SW480 (cell line): ENCODE measurements around the gene TMEM185B.

Experiments used
- DNase-seq: peaks from one replicate; pipeline ENCODE4 v3.0.0-alpha.2; 2016; ENCODE audit warnings: low spot score

The TMEM185B gene

DNA sequence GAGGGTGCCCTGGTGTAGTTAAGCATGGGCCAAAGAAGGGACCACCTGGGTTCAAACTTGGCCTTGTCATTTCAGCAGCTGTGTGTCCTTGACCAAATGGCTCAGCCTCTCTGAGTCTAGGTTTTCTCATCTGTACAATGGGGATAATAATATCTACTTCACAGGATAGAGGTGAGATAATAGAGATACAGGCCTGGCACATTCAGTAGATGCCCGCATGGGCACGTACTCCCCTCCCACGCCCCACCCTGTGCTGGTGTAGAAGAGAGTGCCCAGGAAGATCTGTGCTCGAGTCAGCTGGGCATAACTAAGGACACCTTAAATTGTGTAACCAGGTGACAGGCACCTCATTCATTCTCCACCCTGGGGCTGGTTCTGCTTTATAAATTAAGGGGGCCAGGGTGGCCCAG is 8.4 kb upstream of the TMEM185B start:
- DNase-seq = no peak

DNA sequence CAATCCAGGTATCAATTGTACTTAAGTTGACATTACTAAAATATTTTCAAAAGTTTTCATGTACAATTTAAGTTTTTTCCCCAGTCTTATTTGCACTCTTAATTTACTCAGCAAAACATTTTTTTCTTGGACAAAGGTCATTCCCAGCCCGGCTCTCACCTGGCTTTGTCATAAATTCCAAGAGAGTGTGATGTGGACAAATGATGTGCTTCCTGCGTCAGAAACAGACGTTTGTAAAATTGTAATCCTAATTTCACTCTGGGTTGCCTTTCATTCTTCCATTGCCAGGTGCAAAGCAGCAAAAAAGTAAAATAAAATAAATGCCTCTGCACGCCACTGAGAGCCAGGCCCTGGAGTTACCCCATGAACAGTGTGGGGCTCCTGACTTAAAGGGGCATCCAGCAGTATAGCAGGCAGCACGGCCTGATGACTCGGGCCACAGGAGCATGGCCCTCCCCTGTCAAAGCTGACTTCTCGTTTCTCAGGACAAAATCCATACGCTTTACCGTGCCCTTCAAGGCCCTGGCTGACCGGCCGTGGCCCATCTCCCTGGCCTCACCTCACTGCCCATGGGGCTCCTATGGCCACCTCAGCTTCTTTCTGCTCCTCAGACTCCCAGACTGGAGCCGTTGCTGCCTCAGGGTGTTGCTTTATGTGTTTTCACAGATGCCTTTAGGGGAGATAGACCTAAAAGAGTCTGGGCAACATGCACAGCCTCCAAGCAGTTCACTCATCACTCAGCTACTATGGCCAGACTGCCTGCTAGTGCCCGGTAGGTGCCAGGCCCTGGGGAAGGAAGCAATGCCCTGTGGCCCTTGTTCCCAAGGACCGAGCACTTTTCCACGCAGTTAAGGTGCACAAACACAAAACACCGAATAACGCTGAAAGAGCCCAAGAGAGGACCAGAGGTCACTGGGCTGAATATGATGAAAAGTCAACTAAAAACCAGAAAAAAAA is 7.6 kb upstream of the TMEM185B start:
- DNase-seq = no peak

DNA sequence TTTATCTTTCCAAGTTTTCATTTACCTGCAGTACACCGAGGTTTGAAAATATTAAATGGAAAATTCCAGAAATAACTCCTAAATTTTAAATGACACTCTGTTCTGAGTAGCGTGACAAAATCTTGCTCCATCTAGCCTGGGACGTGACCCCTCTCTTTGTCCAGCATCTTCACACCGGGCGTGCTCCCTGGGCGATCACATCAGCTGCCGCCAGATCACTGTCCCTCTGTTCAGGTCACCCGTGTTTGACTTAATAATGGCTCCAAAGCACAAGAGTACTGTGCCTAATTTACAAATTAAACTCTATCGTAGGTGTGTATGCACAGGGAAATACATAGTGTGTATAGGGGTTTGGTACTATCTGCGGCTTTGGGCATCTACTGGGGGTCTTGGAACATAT is 6.1 kb upstream of the TMEM185B start:
- no peak for DNase-seq

DNA sequence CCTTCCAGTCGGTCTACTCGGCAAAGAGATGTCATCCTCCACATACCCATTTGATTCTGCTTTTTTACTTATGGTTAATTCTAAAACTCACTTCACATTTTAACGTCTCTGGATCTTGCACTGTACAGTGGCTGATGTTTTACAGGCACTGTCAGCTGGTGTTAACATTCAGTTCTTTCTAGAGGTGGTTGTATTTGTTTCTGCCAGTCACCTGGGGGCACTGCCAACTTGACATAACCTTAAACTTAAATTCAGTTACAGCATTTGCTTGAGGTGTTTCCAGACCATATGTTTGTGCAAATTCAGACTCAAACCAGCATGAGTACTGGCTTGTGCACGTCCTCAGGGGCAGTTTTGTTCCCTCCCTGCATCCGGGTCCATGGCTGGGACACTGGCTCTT is 5.3 kb upstream of the TMEM185B start:
- peak; percentile 20 for DNase-seq

DNA sequence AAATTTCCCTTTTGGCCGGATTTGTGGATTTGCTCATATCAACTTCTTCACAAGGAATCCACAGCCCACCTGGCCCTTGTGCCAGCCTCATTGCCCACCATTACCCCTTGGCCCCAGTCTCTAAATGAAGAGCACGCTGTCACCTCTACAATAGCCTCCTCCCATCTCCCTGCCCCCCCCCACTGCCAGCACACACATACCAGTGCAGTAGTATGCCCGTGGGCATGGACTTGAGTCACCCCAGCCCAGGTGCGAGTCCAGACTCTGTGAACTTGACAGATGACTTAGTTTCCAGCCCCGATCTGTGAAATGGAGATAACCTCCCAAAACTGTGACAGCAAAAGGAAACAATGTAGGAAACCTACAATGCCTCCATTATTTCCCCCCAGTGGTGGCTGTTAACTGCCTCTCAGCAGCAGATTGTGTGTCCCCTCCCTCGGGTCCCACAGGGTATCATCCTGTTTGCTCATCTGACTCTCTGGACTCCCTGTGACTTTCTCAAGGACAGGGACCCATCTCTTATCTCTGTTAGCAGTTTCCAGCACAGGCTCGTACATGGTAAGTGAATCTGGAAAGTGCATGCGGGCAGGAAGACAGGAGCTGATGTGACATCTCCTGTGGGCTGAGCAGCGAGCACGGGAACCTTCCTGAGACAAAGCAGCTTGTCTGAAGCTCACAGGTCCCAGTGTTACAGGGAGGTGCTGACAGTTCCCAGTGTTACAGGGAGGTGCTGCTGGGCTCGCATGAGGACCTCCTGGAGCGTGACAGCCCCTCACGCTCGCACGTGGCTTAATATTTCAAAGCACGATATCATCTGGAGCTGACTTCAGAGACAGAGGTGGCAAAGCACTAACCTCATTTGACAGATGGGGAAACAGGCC is 4.2 kb upstream of the TMEM185B start:
- DNase-seq = no peak

DNA sequence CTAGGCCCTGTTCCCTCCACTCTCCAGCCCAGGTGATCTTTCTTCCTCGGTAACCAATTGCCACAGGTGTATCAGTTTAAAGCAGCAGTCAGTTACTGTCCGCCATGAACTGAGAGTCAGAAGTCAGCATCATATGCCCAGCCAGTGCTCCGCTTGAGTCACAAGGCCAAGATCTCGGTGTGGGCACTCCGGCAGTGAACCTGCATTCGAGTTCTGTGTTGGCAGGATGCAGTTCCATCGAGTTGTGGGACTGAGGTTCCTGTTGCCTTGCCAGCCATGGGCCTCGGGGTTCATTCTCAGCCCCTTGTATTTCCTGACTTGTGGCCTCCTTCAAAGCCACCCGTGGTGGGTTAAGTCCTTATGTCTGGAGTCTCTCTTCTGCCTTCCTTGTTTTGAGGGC is 3.1 kb upstream of the TMEM185B start:
- no peak for DNase-seq

DNA sequence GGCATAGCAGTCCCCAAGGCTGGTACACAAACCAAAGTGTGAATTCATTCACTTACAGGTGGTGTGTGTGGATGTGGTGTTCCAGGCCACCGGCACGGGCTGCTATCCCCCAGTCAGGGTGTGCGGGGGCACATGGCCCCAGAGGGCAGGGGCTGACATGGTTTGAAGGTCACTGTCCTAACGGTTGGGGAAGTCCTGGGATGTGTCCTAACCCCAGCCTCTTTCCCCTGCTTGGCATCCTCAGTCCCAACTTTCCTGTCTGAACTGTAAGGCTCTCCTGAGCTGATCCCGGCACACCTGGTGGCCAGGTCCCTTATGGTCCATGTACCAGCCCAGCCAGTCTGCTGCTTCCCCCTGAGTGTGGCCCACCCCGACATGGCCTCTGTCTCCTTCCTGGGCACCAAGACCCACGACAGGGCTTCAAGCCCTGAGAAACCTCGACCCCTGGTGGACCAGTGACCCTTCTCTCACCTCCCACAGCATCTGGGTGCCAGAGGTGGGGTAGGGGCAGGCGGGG is 2.4 kb upstream of the TMEM185B start:
- no peak for DNase-seq

DNA sequence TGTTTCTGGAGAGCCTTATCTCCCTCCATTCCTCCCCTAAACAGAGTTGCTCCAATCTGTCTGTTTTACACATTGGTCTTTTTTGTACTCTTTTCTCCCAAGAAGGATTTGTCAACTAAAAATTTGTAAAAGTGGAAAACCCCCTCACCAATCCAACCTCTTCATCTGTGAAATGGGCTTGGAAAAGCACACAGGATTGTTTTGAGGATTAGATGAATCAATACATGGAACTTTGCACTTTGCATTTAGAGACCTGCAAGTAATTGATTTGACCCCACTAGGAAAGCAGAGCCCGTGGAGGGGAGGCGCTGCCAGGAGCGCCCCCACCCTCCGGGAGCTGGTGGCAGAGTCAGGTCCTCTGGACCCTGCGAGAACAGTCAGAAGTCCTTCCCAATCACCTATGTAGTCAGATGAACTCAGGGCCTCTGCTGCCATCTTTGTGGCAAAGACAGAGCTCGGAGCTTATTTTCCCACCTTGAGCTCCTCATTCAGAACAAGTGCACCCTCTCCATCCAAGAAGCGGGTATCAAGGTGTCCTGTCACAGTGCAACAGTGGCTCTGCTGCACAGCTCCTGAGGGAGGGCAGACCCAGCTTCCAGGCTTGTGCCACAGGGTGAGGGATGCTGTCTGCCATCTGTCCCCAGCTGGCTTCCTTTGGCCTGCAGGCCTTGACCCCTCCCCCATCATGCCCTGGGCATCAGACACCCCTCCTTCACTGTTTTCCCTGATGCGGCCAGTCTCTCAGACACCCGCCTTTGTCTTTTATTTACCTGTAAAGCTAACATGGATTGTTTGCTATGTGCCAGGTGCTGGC is 1.7 kb upstream of the TMEM185B start:
- DNase-seq = no peak

DNA sequence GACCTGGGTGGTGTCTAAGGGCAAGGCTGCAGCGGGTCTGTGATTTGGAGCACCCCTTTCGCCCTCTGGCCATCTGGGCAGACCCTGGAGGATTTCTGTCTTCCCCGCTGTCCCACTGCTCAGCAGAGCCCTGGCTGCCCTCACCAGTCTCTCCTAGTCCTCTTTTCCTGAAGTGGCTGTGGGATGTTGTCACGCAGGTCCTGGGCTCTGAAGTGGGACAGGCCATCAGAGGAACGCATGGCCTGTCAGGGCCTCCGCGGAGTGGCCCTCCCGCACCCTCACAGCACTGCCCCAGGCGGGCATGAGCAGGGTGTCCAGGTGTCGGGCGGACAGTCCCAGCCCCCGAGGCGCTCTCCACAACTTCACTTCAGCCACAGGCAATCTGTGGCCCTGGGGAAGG is 1.1 kb upstream of the TMEM185B start:
- no peak for DNase-seq

DNA sequence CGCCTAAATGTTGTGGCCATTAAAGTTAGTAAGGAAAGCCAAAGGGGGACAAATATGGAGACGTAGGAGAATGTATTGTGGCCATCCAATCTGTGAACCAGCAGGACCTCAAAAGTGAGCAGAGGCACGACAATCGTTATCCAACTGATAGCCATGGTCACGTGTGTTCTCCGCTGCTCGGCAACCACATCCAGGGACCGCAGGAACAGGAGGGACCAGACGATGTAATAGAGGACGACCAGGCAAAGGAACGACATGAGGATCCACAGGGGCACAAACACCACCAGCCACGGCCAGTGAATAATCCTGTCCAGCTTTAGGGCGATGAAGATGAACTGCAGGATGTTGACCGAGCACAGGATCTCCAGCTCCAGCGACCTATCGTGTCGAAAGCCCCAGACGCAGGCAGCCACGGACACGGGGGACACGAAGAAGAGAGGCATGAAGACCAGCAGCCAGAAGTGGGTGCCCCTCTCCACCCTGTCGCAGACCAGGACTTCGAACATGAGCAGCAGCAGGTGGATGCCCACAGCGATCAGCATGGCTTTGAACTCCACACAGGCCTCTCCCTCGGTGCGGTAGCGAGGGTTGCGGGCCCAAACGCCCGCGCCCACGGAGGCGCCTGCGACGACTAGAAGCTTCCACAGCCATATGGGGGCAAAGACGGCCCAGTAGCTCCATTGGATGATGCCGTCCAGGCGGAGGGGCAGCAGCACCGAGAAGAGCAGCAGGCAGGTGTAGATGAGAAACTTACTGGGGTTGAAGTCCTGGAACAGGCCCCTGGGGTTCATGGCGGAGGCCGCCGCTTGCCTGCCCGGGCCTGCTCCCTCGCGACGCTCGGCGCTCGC is 790 bp downstream of the TMEM185B start:
- no peak for DNase-seq

DNA sequence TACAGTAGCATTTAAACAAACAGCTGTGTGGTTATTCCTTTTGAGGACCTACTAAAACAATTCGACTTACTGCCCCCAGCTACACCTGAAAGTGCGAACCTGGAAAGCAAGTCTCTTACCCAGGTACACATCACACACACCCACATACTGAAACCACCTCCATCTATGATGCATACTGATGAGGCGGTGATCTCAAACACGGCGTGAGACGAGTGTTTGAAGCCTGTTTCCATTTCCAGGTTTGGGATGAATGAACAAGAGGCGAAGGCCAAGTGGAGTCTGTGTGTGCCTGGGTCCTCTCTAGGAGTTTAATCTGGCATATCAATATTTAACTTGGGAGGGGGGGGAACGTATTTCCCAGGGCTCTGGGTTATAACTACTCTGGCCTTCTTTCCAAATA is 1.6 kb downstream of the TMEM185B start:
- no peak for DNase-seq

DNA sequence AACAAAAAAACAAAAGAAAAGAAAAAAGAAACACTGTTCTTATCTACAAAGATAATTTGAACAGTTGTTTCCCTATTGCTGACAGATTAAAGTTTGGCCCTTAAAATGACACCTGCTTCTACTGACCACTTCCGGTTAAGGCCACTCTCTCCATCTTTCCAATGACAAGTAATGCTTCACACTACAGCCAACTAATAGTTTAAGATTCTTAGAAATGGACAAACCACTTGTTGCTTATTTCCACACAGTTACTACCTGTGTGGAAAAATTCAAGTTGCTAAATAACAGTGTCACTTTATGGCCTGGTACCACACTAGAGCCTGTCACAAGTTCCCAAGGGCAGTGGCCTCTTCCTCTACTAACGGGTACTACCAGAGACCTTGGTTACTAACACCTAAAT is 2.4 kb downstream of the TMEM185B start:
- no peak for DNase-seq

DNA sequence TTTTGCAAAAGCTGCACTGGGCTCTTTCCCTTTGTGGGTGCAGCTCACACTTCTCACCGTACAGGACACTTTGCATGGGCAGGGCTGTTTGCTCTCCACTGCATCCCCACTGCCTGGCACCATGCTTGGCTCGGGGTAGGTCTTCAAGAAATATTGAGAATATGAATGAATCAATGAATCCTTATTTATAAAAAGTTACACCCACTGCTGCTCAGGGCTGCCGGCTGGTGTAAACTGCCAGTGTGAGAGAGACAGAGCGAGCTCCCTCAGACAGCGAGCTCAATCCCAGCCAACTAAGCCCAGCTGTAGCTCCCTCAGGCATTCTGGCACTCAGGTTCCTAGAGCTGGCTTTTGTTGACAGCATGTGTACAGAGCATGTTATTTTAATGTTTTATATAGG is 3.4 kb downstream of the TMEM185B start:
- no peak for DNase-seq

DNA sequence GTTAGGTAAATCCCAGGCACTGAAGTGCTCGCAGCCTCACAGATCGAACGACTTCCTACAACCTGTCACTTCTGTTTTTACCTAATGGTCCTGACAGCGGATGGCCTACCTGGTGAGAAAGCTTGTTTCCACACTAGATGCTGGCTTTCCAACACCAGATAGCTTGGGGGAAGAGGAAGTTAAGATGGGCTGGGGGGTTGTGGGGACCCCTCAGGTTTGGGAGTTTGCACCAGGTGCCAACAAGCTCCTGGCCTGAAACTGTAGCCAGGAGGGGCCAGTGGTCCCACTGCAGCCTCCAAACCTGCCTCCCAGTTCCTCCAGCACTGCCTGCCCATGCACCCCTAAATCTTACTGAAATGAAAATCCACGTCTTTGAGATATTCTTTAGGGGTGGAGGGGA is 3.9 kb downstream of the TMEM185B start:
- no peak for DNase-seq

DNA sequence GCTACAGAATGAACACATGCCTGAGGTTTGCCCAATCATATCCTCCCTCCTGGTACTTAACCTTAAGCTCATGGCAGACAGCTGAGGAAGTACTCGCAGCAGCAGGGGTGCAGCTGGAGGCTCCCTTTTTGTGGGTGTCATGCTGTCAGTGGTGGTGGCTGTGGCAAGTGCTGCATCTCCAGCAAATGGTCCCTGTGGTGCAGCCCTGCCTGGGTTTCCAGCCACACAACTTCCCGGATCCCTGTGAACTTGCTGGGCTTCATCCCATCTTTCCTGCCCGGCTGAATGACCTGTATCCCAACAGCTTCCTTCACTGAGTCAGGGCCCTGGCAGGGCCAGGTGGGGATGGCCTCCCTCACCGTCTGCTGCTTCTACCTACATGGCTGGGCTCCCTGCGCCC is 5.0 kb downstream of the TMEM185B start:
- DNase-seq = no peak

DNA sequence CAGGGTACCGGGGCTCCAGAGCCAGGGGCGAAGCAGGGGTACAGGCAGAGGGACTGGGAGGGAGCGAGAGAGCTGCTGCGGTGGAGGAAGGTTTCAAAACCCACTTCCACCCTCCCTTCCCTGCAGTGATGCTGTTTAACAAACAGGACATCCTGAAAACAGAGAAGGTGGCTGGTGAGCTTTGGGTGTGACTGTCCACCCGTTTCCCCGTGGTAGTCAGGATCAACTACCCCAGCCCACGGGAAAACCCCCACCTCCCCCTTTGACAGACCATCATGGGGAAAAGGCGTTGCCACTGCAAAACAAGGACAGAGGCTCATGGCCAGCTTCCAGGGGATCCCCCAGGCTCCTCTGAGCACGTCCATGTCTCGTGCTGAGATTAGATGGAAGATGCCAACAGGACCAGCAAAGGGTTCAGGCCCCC is 12.9 kb downstream of the TMEM185B start:
- DNase-seq = no peak

DNA sequence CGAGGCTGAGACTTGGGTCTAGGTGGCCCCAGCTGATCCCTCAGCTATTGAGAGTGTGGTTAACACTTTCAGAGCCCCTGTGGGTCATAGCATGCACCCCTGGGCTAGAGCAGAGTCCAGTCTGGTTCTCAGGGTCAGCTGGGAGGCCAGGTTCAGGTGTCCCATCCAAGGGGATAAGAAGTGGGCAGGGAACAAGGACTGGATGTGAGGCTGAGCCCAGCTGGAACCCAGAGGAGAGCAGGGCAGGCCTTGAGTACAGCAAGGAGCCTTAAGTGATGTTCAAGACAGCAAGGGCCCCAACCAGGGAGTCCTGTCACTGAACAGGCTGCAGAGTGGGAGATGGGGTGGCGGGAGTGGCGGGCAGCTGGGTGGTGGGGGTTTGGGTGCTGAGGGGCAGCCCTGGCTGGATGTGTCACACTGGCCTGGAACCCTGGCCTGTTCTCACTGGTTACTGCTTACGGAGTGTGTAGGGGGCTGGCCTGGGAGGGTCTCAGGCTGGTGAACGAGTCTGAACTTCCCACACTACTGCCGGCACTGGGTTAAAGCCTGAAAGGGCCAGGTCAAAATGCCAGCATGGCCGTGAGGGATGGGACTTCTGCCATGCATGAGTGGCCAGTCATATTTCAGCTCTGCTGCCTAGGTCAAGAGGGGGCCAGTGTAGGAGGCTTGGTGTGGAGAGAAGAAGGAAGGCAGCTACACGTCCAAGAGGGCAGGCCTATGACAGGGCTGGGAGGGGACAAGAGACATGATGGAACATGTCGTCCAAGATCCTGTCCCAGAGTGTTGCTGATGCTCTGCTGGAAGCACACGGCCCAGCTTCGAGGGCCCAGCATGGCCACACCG is 13.6 kb downstream of the TMEM185B start:
- DNase-seq = no peak

DNA sequence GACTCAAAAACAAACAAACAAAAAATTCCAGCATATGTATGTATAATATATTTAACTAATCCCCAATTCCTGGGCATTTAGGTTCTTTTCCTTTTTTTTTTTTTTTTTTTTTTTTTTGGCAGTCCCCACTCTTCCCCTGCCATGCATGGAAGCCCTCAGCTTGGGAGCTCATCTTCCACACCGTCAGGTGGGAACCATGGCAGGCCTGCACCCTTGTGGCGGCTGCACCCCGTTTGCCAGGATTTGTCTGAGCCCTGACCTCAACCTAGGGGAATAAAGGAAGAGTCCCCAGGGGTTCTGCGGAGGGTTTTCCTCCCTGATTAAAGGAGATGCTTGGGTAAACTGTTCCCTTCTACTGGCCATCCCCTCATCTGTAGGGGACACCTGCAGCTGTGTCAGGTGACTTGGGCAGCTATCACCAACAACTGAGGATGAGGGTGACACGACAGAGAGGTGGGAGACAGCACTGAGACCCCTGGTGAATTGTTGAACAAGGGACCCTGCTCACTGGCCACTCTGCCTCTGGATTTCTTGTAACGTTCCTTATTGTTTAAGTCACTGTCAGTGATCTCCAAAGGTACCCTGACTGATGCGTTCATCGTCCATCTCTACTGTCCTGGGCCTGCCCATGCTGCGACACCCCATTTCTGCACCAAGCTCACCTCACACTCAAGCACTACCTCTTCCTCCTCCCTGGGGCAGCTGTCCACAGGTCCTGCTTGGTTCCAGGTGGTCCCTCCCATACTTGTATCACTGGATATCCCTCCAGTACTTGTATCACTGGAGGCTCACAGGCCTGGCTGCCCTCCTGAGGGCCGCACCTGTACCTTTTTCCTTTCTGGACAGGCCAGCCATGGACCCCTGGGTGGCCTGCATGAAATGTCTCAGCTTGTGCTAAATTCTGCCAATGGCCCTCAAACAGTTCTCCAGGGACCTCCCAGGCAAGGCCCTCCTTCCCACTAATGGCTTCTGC is 14.5 kb downstream of the TMEM185B start:
- DNase-seq = no peak
